ENCODE data around the gene DUSP22.
"Not testable (repeated sequence)": the region's sequence is repeated elsewhere in the genome, so short reads cannot be mapped to it uniquely, and the experiment has no call there.

The DUSP22 gene

GRCh38 chr6:280775-281468, 11.4 kb upstream of the DUSP22 start:
- DNase-seq: no peak

DNA sequence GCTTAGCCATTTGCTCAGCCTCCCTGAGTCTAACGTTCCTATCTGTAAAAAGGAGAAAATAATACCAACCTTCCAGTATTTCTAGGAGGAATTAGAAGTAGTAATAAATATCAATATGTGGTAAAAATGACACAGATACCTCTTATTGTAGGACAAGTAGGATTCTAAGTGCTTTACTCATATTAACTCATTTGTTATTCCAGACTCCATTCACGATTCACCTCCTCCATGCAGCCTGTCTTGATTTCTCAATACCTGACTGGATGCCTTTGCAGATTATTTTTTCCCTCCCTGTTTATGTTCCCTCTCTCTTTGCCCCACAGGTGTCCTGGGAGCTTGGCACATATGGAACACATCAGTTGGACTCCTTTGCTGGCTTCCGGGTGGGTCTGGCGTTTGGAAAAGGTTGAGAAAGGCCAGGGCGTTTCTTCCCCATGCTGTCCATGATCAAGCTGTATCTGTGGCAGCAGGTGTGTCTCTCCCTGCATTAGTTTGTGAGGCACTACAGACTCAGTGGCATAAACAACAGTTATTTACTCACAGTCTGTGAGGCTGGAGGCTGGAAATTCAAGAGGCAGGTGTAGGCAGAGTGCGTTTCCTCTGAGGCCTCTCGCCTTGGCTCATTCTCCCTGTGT, 10.7 kb upstream of the DUSP22 start:
- no peak for DNase-seq

GRCh38 chr6:282177-282866, 10.0 kb upstream of the DUSP22 start:
- DNase-seq: no peak

DNA sequence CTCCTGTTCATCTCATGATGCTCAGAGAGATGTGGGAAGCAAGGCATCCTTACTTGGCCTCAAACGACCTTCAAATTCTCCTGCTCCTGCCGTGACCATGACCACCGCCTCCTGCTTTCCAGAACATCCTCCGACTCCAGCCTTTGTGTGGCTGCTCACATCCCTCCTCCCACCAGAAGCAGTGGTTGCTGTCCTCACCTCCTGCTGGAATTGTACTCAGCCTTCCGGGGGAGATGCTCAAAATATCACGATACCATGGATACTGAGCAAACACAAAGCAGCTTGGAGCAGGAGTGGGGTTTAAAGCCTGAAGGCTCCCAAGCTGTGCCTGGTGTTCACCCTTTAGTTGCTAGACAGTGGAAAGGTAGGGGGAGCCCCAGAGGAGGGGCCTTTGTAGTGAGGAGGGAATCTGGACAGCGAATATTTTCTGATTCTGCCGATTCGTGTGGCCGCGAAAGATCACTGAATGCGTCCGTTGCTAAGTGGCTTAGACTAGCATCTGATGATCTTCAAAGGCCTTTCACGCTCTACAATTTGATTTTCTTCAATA, 9.3 kb upstream of the DUSP22 start:
- DNase-seq: no peak

- DNase-seq: no peak
Observed at GRCh38 chr6:284486-284885, 7.8 kb upstream of the DUSP22 start.

- DNase-seq: no peak
Observed at GRCh38 chr6:285030-285771, 7.1 kb upstream of the DUSP22 start.

GRCh38 chr6:285902-286301, 6.4 kb upstream of the DUSP22 start:
- DNase-seq: not testable (repeated sequence)

GRCh38 chr6:286681-287488, 5.4 kb upstream of the DUSP22 start:
- DNase-seq: no peak

GRCh38 chr6:287489-287860, 4.8 kb upstream of the DUSP22 start:
- DNase-seq: no peak

DNA sequence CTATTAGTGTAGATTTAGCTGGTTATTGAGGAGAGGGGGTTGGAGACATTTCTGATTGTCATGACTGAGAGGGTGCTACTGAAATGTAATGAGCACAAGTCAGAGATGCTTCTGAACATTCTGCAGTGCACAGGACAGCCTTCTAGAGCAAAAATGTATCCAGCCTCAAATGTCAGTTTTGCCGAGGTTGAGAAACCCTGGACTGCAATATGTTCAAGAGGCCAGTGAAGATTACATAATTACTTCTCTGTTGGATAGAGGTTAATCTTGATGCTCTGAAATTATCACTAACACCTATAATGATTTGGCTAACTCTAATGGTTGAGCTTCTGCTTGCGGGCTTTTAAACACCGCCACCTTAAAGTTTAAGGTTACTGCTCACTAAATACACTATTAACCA, 3.4 kb upstream of the DUSP22 start:
- DNase-seq: no peak

DNA sequence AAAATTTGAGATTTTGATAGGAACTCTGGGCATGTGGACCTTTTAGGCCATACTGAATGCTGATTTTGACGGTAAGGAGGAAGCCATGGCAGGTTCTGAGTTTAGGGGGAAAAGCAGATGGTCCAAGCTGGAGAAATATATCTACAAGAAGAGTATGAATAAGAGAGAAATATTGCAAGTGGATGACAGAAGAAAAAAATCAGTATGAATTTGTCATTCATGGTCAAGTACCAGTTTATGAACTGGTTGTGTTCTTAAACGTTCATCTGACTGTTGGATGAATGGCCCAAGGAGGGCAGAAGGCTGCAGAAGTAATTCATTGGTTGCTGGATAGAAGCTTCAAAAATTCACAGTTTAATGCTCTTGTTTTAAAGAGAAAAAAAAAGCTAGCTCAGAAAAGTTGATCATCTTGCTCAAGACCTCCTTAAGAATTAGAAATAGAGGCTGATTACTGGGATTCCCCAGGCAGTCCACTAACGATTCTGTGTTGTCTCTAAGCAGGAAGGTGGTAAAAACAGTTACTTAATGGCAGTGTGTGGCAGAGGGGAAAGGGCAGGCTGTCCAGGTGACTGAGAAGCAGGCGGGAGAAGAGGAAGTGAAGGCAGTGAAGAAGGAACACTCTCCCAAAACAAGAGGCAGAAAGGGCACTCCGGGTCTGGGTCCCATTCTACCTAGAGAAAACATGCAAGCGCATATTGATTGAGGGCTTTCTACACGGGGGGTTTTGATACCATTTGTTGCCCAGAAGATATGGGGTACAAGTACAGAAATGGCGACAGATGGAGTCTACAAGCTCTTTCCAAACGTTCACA, 2.0 kb upstream of the DUSP22 start:
- DNase-seq: no peak

DNA sequence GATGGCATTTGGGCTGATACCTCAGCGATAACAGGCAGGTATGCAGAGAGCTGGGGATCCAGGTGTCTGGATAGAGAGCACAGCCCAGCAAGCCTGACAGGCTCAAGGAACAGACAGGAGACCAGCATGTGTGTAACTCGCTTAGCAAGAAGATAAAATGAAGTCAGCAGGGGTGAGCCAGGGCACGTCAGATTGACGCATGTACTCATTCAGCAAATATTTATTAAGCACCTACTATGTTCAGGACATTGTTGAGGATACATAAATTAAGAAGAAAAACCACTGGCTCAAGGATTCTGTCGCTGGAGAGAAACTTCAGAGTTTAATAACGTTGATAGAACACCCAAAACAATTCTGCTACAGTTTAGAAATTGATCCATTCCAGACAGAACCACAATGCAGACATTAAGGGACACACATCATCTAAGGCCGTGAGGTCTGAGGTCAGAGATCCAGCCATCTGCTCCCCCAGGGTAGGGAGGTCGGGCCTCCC, 1.0 kb upstream of the DUSP22 start:
- no peak for DNase-seq

DNA sequence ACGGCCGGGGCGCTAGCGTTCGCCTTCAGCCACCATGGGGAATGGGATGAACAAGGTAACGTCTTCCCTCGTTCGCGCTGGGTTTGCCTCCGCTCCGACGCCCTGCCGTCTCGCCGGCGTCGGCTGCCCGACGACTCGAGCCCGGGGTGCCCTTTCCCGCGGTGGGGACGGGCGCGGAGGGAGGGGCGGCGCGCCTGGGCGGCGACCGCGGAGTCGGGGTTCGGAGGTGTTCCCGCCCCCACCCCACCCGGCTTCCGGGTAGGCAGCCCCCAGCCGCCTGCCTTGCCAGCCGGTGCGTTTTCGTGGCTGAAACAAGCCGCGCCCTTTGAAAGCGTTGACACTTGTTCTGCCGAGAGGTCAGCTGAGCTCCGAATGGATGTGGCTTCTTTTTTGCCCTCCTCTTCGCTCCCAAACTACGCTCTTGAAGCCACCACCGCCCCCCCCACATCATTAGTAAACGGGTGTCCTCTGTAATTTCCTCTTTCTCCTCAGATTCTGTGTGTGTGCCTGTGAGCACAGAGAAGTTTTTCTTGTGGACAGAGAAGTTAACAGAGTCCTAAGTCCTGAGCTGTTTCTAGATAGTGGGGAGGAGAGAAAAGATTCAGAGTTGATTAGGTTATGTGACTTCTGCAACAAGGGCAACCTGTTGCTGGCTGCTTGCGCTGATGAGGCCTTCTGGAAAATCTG, 362 bp downstream of the DUSP22 start:
- no peak for DNase-seq

- DNase-seq: no peak
Observed at GRCh38 chr6:293193-294174, 1.2 kb downstream of the DUSP22 start.

GRCh38 chr6:294656-295565, 2.6 kb downstream of the DUSP22 start:
- no peak for DNase-seq

DNA sequence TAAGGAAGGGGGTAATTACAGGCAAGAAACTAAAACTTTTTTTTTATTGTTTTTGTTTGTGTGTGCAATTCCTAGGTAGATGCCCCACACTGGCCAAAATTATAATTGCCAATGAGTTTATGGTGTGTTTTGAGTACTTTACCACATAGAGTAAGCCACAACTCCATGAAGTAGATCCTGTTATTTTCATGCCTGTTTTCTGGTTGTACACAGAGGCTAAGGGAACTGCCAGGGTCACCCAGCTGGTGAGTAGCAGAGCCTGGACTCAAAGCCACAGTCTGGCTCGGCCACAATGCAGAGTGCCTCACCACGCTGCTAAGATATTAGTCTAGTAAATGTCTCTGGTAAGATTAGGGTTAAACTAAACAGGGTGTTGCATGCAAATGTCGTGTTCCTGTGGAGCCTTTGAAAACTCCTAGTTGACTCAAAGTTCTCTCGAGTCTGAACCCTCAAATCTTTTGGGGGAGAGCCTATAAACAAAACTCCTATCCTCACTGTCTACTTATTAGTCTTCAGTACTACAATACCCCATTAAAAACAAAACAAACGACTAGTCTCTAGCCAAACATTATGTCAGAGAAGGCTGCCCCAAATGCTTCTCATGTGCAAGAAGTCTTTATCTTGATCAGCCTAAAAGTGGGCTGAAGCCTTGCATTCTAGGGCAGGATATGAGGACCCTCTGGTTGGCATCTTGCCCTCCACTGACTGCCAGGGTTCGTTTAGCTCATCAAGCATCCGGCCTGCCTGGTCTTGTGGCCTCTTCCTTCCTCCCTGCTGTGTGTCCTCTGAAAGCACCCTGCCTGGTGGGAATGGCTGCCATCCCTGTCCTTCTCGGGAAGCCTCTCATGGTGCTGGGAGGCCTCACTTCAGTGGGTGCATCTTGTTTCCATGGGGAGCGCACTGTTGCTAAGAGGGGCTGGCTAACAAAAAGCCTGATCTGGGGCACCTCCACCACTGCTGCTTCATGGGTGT, 4.2 kb downstream of the DUSP22 start:
- DNase-seq: no peak

Measured in NCI-H69 (cell line).